ENCODE data around the gene BAIAP2. TPM values are rescaled to one million over a fixed set of nuclear protein-coding genes. Genes with fewer than 3 reads are reported as not detected.

The BAIAP2 gene
- polyA plus RNA-seq, 2 of the 4 experiments (the other 2 are of a cell fraction) = 7.1 to 27.5 TPM

DNA sequence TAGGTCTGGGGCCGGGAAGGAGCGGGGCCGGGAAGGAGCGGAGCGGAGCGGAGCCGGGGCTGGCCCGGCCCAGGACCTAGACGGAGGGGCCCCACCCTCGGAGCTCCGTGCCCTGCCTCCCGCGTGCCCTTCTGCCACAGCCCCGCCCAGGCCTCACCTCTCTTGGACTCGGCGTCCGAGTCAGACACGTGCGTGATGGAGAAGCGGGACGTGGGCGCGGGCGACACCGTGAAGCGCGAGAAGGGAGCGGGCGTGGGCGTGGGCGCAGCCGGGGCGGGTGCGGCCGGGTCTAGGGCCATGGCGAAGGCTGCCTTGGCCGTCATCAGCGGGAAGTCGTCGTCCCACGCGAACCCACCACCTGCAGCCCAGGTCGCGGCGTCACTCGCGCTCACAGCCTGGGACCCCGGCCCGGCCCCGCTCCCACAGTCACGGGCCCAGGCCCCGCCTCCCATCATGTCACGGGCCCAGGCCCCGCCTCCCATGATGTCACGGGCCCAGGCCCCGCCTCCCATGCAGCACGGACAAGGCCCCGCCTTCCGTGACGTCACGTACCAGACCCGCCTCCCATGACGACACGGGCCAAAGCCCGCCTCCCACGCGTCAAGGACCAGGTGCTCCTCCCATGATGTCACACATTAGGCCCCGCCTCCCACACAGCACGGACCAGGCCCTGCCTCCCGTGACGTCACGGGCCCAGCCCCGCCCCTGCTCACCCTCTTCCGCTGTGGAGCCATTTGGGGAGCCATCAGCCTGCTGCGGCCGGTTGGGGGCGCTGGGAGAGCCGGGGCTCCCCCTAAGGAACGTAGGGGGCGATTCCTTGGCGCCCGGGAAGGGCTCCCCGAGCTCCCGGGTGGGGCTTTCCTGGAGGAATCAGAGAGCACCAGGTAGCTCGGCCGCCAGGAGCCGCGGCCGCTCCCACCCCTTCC, 84.5 kb downstream of the BAIAP2 start (continued):
- no peak for TF ChIP-seq HDAC2 (IDR thresholded peaks at IDR 0.05)
- TF ChIP-seq, protein P1, sequence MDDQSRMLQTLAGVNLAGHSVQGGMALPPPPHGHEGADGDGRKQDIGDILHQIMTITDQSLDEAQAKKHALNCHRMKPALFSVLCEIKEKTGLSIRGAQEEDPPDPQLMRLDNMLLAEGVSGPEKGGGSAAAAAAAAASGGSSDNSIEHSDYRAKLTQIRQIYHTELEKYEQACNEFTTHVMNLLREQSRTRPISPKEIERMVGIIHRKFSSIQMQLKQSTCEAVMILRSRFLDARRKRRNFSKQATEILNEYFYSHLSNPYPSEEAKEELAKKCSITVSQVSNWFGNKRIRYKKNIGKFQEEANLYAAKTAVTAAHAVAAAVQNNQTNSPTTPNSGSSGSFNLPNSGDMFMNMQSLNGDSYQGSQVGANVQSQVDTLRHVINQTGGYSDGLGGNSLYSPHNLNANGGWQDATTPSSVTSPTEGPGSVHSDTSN (IDR thresholded peaks at IDR 0.05) = no peak
- no peak for TF ChIP-seq NR3C1 (IDR thresholded peaks at IDR 0.05)
- TF ChIP-seq TFCP2L1 (CRISPR knock-in tag; IDR thresholded peaks at IDR 0.05) = peak; percentile 82
- peak; percentile 86 for TF ChIP-seq RFX5 (IDR thresholded peaks at IDR 0.05)
- no peak for TF ChIP-seq KDM1A (IDR thresholded peaks at IDR 0.05; ENCODE audit: low read depth)
- TF ChIP-seq MYC (IDR thresholded peaks at IDR 0.05; ENCODE audit: borderline replicate concordance, low read length) = peak; percentile 26; the same call in 1 of the 2 replicates
- TF ChIP-seq KDM5A (IDR thresholded peaks at IDR 0.05) = no peak
- no peak for TF ChIP-seq GATA3 (IDR thresholded peaks at IDR 0.05; ENCODE audit: borderline replicate concordance)
- no peak for TF ChIP-seq TP53 (CRISPR knock-in tag; IDR thresholded peaks at IDR 0.05)
- TF ChIP-seq PHF8 (IDR thresholded peaks at IDR 0.05; ENCODE audit: borderline replicate concordance, low read depth) = peak; percentile 60
- TF ChIP-seq, protein P2, sequence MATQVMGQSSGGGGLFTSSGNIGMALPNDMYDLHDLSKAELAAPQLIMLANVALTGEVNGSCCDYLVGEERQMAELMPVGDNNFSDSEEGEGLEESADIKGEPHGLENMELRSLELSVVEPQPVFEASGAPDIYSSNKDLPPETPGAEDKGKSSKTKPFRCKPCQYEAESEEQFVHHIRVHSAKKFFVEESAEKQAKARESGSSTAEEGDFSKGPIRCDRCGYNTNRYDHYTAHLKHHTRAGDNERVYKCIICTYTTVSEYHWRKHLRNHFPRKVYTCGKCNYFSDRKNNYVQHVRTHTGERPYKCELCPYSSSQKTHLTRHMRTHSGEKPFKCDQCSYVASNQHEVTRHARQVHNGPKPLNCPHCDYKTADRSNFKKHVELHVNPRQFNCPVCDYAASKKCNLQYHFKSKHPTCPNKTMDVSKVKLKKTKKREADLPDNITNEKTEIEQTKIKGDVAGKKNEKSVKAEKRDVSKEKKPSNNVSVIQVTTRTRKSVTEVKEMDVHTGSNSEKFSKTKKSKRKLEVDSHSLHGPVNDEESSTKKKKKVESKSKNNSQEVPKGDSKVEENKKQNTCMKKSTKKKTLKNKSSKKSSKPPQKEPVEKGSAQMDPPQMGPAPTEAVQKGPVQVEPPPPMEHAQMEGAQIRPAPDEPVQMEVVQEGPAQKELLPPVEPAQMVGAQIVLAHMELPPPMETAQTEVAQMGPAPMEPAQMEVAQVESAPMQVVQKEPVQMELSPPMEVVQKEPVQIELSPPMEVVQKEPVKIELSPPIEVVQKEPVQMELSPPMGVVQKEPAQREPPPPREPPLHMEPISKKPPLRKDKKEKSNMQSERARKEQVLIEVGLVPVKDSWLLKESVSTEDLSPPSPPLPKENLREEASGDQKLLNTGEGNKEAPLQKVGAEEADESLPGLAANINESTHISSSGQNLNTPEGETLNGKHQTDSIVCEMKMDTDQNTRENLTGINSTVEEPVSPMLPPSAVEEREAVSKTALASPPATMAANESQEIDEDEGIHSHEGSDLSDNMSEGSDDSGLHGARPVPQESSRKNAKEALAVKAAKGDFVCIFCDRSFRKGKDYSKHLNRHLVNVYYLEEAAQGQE (IDR thresholded peaks at IDR 0.05) = no peak
- TF ChIP-seq FOXS1 (CRISPR knock-in tag; IDR thresholded peaks at IDR 0.05) = no peak
- TF ChIP-seq POLR2A (IDR thresholded peaks at IDR 0.05; ENCODE audit: low read length) = no peak
- TF ChIP-seq, protein P3, sequence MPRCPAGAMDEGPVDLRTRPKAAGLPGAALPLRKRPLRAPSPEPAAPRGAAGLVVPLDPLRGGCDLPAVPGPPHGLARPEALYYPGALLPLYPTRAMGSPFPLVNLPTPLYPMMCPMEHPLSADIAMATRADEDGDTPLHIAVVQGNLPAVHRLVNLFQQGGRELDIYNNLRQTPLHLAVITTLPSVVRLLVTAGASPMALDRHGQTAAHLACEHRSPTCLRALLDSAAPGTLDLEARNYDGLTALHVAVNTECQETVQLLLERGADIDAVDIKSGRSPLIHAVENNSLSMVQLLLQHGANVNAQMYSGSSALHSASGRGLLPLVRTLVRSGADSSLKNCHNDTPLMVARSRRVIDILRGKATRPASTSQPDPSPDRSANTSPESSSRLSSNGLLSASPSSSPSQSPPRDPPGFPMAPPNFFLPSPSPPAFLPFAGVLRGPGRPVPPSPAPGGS (IDR thresholded peaks at IDR 0.05) = no peak
- TF ChIP-seq RCOR1 (IDR thresholded peaks at IDR 0.05; ENCODE audit: low read depth, low read length) = no peak
- no peak for TF ChIP-seq HEYL (CRISPR knock-in tag; IDR thresholded peaks at IDR 0.05)
- TF ChIP-seq CBX2 (IDR thresholded peaks at IDR 0.05; ENCODE audit: borderline replicate concordance, low read depth) = no peak
- no peak for TF ChIP-seq EP300 (IDR thresholded peaks at IDR 0.05)
- no peak for TF ChIP-seq HOXB13 (CRISPR knock-in tag; IDR thresholded peaks at IDR 0.05; ENCODE audit: low read depth)
- TF ChIP-seq, protein P4, sequence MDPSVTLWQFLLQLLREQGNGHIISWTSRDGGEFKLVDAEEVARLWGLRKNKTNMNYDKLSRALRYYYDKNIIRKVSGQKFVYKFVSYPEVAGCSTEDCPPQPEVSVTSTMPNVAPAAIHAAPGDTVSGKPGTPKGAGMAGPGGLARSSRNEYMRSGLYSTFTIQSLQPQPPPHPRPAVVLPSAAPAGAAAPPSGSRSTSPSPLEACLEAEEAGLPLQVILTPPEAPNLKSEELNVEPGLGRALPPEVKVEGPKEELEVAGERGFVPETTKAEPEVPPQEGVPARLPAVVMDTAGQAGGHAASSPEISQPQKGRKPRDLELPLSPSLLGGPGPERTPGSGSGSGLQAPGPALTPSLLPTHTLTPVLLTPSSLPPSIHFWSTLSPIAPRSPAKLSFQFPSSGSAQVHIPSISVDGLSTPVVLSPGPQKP (IDR thresholded peaks at IDR 0.05; ENCODE audit: low read depth, low read length) = no peak
- TF ChIP-seq, protein P5, sequence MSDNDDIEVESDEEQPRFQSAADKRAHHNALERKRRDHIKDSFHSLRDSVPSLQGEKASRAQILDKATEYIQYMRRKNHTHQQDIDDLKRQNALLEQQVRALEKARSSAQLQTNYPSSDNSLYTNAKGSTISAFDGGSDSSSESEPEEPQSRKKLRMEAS (IDR thresholded peaks at IDR 0.05) = peak; percentile 49; the same call in 1 of the 2 replicates

All from A549 (cell line).